Ishikawa (cell line): ENCODE results near the gene CNGA3.

Experiments used
- TAF1 ChIP-seq: IDR thresholded peaks from 2 replicates; pipeline ENCODE4 v1.6.1; 2012; ENCODE audit warnings: low read depth, mild to moderate bottlenecking
- YY1 ChIP-seq: IDR thresholded peaks from 2 replicates; pipeline ENCODE4 v1.6.1; 2012; ENCODE audit warnings: low read depth

GRCh38 chr2:98315957-98316356 is 30.3 kb upstream of the CNGA3 start:
- TF ChIP-seq TAF1: no peak
- TF ChIP-seq YY1: no peak
